ENCODE results near the gene TGFB2.
A peak's percentile ranks its signal among the peaks of the same experiment; 100 is the strongest.

Gene TGFB2

DNA sequence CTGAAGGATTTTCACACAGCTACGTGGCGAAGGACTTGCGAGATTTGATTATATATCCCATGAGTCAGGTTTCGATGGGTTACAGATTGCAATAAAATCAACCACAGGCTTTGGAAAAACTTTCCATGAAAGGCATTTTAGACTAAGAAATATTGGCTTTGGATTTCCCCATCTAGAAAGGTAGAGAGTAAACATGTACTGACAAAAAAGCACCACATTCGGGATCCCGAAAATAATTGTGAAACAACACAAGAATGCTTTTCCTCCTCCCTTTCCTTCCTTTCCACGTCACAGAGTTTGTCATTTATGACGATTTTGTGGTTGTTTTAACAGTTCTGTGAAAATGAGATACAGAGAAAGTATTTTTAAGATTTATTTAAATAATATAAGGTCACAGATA, 38.5 kb downstream of the TGFB2 start:
- Mint-ChIP-seq H3K9me3 (no peaks in the 10 kb centered on the region), H3K4me3 (no peak overlapping the region), H3K27me3 (peaks cover 10% of the 10 kb centered on the region), H3K4me1 (no peaks in the 10 kb centered on the region), H3K27ac (no peak overlapping the region), H3K36me3 (no peaks in the 10 kb centered on the region)
- no peak for ATAC-seq

DNA sequence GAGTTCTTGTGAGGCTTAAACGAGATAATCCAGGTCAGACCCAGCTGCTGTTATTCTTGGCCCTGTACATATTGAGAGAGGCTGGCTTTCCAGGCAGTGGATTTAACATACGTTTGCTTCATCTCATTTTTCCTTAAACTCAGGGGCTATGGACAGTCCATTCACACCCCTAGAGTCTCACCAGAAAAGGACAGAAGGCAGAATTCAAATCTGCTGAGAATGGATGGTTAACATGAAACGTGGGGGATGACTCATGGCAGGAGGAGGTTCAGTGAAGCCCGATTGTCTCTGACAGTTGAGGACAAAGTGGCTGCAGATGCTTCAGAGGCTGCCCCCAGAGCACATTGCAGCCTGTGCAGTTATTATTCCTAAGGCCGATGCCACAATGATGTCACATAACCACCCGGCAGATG, 39.5 kb downstream of the TGFB2 start:
- no peak for ATAC-seq
- Mint-ChIP-seq H3K9me3 (no peaks in the 10 kb centered on the region), H3K4me1 (no peaks in the 10 kb centered on the region), H3K27me3 (peaks cover 3% of the 10 kb centered on the region), H3K27ac (no peak overlapping the region), H3K4me3 (no peak overlapping the region), H3K36me3 (no peaks in the 10 kb centered on the region)

DNA sequence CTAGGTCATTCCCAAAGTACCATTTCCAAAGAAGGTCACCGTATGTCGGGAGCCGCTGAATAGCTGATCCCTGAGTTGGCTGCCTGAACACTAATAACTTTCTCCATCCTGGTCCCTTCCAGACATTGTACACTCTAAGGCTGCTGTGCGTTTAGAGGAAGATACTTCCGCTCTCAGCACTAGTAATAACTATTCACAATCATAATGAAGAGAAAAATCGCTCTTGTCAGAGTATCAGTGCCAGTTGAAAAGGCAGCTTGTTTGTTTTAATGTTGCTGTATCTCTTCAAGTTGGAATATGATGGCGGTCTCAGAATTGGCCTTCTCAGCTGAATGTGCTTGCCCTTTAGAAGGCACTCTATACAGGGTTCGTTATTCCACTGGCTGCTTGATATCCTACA, 43.5 kb downstream of the TGFB2 start:
- Mint-ChIP-seq H3K36me3 (no peaks in the 10 kb centered on the region), H3K27me3 (no peaks in the 10 kb centered on the region), H3K4me3 (no peak overlapping the region), H3K27ac (no peak overlapping the region), H3K4me1 (no peaks in the 10 kb centered on the region), H3K9me3 (no peaks in the 10 kb centered on the region)
- ATAC-seq, result no peak

DNA sequence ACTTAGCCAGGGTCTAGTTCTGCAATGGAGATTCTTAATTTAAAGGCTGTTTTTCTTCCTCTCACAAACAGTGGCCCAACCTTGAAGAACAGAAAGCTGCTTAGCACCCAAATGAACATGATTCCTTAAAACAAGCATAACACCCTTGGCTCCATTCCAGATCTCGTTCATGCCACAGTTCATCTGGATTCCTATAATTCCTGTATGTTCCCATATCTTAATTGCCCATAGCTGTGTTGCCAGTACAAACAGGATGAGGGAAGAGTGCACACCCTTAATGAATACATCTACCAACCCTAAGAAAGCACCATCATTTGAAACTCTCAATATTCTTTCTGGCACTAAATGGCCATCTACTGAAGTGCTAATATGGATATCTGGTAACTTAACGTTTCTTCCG, 45.5 kb downstream of the TGFB2 start:
- ATAC-seq, result no peak
- Mint-ChIP-seq H3K9me3 (no peaks in the 10 kb centered on the region), H3K4me1 (no peaks in the 10 kb centered on the region), H3K4me3 (no peak overlapping the region), H3K27ac (no peak overlapping the region), H3K27me3 (no peaks in the 10 kb centered on the region), H3K36me3 (no peaks in the 10 kb centered on the region)

DNA sequence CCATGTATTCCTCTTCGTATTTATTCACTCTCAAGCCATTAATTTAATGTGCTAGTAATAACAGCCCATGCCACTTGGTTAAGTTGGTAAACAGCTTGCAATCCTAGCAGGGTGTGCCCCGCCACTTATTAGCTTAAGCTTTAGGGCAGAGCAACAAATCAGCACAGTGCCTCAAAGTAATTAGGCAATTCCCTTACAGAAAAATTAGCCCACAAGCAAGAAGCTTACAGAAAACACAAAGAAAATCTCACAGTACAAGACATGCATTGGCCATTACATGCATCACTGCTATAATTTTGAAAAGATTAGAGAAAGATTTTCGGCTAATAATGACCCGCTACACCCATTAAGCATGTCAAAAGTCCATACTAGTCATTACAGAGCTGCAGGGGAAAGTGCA, 47.6 kb downstream of the TGFB2 start:
- Mint-ChIP-seq H3K36me3 (no peaks in the 10 kb centered on the region), H3K4me1 (no peaks in the 10 kb centered on the region), H3K27ac (no peak overlapping the region), H3K9me3 (no peaks in the 10 kb centered on the region), H3K27me3 (no peaks in the 10 kb centered on the region), H3K4me3 (no peak overlapping the region)
- no peak for ATAC-seq

DNA sequence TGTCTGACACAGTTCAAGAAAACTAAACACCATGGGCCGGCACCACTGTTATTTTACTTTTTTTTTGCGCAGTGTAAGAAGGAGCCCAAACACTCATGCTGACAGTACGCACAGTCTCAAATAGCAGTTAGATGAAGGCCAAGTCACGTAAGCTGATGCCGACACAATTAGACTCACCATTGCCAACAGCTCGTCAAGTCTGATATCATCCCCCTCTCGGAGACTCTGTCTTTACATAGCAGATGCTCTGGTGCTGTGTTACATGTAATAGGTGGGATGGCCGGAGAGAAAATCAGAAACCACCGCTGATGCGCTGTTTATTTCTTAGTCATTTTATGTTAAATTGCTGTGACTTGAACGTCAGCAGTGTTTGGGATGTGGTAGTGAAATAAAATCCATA, 49.3 kb downstream of the TGFB2 start:
- Mint-ChIP-seq H3K36me3 (no peaks in the 10 kb centered on the region), H3K9me3 (no peaks in the 10 kb centered on the region), H3K4me3 (no peak overlapping the region), H3K27me3 (no peaks in the 10 kb centered on the region), H3K27ac (no peak overlapping the region), H3K4me1 (no peaks in the 10 kb centered on the region)
- ATAC-seq, result no peak

DNA sequence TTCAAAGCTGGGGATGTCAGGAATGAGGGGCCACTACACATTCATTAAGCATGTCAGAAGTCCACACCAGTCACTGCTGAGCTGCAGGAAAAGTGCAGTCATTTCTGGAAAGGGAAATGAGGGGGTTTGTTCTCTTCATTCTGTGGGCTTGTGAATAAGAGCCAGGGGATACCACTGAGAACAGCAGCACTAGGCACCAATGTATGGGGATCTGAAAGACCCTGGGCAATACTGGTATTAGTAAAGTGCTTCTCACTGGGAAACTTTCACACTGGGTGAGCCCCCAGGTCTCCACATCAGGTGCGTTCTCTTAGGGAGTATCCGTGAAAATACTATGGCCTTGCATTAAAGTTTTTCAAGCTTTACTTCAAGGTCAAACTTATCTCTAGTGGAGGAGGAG, 49.9 kb downstream of the TGFB2 start:
- no peak overlapping the region for H3K27ac Mint-ChIP-seq
- H3K9me3 Mint-ChIP-seq, result no peaks in the 10 kb centered on the region
- H3K4me1 Mint-ChIP-seq, result no peaks in the 10 kb centered on the region
- no peaks in the 10 kb centered on the region for H3K27me3 Mint-ChIP-seq
- ATAC-seq, result peak; percentile 56
- H3K4me3 Mint-ChIP-seq, result no peak overlapping the region
- H3K36me3 Mint-ChIP-seq, result no peaks in the 10 kb centered on the region

DNA sequence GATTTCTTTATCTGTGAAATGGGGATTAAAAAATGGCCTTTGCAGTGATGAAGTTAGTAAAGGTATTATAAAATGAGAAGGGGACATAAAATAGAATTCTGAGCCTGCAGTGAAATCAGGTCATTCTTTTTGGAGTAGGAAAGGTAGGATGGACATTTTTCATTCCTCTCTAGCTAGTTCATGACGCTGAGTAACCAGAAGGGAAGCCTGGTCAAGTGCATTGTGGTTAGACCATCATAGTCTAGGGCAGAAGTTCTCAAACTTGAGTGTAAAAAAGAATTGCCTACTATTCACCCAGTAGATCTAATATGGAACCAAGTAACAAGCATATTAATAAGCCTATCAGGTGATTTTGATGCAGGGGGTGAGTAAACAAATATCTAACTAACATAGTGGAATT, 50.8 kb downstream of the TGFB2 start:
- no peaks in the 10 kb centered on the region for H3K9me3 Mint-ChIP-seq
- H3K27me3 Mint-ChIP-seq, result no peaks in the 10 kb centered on the region
- ATAC-seq, result no peak

DNA sequence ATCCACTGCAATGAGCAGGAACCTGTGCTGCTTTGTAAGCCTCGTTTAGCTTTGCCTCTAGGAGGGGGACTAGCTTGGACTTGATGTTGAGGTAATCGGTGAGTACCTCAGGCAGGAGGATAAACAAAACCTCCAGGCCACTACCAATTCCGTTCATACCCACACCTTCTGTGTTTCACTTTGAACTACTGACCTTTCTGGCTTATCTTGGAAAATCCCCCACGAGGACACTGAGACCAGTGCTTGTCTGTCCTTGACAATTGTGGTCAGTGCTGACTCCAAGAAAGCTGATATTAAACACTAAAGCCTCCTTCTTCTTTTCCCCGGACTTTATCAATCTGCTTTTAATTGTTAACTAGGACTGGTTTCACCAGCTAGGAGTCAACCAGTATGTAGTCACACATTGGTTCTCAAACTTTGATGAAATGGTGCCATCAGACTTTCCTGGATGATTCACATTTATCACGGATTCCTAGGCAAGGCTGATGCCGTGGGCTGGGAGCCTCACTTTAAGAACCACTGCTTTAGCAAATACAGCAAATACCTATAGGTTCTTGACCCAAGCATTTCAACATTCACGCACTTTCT, 52.7 kb downstream of the TGFB2 start:
- ATAC-seq, result no peak
- H3K36me3 Mint-ChIP-seq, result no peaks in the 10 kb centered on the region
- no peaks in the 10 kb centered on the region for H3K27me3 Mint-ChIP-seq
- H3K4me3 Mint-ChIP-seq, result no peak overlapping the region
- no peaks in the 10 kb centered on the region for H3K9me3 Mint-ChIP-seq
- H3K27ac Mint-ChIP-seq, result no peak overlapping the region
- no peaks in the 10 kb centered on the region for H3K4me1 Mint-ChIP-seq

More for the DNA sequence above, 50.8 kb downstream of the TGFB2 start:
- Mint-ChIP-seq H3K4me3 (no peak overlapping the region), H3K27ac (no peak overlapping the region), H3K4me1 (no peaks in the 10 kb centered on the region), H3K36me3 (no peaks in the 10 kb centered on the region)

DNA sequence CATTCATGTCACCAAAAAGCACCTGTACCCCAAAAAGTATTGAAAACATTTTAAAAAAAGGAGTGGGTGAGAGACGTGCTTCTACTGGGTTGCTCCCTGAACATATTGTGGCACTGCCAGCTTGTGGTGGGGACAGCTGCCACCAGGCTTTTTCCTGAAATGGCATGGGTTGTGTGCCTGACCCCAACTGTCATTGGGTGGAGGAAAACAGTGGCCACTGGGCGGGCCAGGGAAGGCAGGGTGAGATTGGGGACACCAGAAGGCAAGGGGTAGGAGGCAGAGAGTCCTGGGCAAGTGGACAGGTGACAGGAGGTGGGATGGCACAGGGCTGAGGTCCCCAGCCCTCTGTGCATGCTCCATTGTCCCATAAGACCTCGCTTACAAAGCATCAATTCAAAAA, 55.5 kb downstream of the TGFB2 start:
- Mint-ChIP-seq H3K9me3 (no peaks in the 10 kb centered on the region), H3K27ac (no peak overlapping the region), H3K36me3 (no peaks in the 10 kb centered on the region), H3K4me1 (no peaks in the 10 kb centered on the region), H3K27me3 (no peaks in the 10 kb centered on the region), H3K4me3 (no peak overlapping the region)
- ATAC-seq, result no peak

DNA sequence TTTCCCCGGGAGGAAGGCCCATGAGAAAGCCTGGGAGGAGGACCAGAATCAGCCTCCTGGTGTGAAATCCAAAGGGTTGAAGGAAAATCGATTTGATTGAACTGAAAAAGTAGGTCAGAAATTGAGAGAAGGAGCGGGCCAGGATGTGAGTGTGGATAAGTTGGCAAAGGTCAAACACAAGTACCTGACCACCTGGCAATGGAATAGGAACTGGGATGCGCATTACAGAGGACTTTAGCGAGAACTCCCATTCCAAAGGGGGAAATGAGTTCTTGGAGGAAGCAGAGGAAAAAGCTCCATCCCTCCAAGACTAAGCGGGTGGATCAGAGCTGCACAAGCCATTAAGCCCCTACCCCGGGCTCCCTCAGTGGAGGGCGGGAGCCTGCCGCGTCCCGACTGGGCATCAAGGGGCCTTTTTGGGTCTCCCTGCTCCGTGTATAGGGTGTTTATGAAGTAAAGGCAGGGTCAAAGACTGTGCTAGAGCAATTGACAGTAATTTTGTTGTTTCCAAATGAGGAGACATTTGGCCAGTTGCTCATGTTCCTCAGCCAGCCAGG, 56.4 kb downstream of the TGFB2 start:
- H3K4me1 Mint-ChIP-seq, result no peaks in the 10 kb centered on the region
- H3K9me3 Mint-ChIP-seq, result no peaks in the 10 kb centered on the region
- no peaks in the 10 kb centered on the region for H3K27me3 Mint-ChIP-seq
- ATAC-seq, result no peak
- no peak overlapping the region for H3K4me3 Mint-ChIP-seq
- no peak overlapping the region for H3K27ac Mint-ChIP-seq
- peaks cover 6% of the 10 kb centered on the region for H3K36me3 Mint-ChIP-seq

DNA sequence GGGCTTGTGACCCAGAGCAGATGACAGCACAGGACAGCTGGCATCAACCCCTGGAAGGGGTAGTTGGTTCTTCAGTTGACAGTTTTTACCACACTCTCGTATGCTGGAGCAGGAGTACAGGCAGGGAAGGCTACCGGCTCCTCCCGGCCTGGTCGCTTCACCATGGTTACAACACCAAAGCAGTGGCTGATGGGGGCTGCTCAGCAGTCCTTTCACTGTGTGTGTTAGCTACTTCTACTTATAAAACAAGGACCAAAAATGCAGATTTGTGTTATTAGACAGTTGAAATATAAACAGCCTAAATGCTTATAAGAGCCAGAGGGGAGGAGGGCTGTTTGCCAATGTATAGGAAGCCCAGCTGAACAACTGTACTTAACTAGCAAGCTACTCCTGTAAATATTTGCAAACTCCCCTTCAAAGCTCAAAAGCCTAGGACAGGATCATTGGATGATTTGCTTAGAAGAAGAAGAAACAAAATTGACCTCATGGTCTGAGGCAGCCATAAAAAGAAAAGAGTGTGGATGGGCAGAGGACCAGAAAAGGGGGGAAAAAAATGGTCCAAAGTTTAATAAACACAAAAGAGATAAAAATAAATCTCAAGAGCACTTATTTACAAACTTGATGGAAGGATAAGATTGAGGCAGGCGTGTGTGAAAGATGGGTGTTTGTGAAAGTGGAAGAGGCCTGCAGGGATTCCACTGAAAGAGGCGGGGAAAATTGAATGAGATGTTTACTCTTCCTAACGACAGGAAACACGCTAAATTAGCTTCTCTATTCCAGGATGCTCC, 57.1 kb downstream of the TGFB2 start:
- no peak overlapping the region for H3K27ac Mint-ChIP-seq
- H3K4me1 Mint-ChIP-seq, result no peaks in the 10 kb centered on the region
- H3K9me3 Mint-ChIP-seq, result no peaks in the 10 kb centered on the region
- no peak for ATAC-seq
- H3K4me3 Mint-ChIP-seq, result no peak overlapping the region
- no peaks in the 10 kb centered on the region for H3K27me3 Mint-ChIP-seq
- H3K36me3 Mint-ChIP-seq, result peaks cover 6% of the 10 kb centered on the region

DNA sequence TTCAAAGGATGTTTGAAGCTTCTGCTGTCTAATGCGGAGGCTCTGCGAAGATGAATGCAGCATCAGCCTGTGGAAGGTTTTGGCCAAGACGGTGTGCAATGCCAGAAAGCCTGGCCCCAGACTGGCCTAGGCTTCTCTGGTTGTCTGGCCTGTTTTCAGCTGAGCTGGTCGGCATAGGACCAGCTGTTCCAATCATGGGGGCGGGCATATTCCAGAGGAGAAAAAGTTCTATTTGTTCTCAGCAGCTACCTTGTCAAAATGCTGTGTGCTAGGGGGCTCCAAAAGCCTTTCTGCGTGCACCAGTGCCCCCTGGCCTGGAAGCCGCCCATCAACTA, 57.6 kb downstream of the TGFB2 start:
- H3K4me3 Mint-ChIP-seq, result no peak overlapping the region

DNA sequence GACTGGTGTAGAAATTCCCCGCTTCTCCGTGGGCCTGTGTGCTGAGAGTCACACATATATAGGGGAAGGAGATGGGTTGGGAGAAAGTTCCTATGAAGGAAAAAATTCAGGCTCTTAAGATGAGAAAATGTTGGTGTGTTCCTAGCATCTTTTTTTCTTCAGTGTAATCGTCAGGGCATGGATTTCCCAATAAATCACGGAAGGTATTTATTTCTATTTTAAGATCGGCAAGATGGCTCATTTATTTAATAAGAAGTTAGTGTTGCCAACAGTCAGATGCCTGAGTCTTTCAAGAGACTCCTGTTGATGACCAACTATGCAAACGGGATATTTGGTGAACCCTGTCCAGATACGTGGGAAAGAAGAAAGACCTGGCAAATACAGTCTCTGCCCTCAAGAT, 58.2 kb downstream of the TGFB2 start:
- H3K27ac Mint-ChIP-seq, result no peak overlapping the region
- no peak for ATAC-seq
- no peaks in the 10 kb centered on the region for H3K27me3 Mint-ChIP-seq
- H3K4me1 Mint-ChIP-seq, result no peaks in the 10 kb centered on the region
- H3K4me3 Mint-ChIP-seq, result no peak overlapping the region
- no peaks in the 10 kb centered on the region for H3K9me3 Mint-ChIP-seq
- peaks cover 6% of the 10 kb centered on the region for H3K36me3 Mint-ChIP-seq

More for the DNA sequence above, 57.6 kb downstream of the TGFB2 start:
- no peak for ATAC-seq
- no peaks in the 10 kb centered on the region for H3K27me3 Mint-ChIP-seq
- H3K36me3 Mint-ChIP-seq, result peaks cover 6% of the 10 kb centered on the region
- H3K27ac Mint-ChIP-seq, result no peak overlapping the region
- H3K4me1 Mint-ChIP-seq, result no peaks in the 10 kb centered on the region
- no peaks in the 10 kb centered on the region for H3K9me3 Mint-ChIP-seq

DNA sequence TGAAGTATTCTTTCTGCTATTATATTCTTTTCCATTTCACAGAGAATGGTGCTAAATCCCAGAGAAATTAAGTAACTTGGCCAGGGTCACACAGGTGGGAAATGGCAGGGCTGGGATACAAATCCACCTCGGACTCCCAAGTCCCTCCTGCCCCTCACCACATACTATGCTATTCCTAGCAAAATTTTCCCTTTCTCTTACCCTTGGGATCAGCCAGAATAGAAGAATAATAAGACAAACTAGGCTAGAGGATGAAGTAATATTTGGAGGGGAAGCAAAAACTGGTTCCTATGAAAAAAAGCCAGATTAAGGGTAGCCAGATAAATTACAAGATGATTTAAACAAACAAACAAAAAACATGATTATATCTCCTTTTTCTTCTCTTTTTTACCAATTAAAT, 62.5 kb downstream of the TGFB2 start:
- no peak overlapping the region for H3K27ac Mint-ChIP-seq
- H3K4me3 Mint-ChIP-seq, result no peak overlapping the region
- H3K4me1 Mint-ChIP-seq, result no peaks in the 10 kb centered on the region
- ATAC-seq, result no peak
- H3K36me3 Mint-ChIP-seq, result peaks cover 6% of the 10 kb centered on the region
- H3K9me3 Mint-ChIP-seq, result no peaks in the 10 kb centered on the region
- no peaks in the 10 kb centered on the region for H3K27me3 Mint-ChIP-seq

DNA sequence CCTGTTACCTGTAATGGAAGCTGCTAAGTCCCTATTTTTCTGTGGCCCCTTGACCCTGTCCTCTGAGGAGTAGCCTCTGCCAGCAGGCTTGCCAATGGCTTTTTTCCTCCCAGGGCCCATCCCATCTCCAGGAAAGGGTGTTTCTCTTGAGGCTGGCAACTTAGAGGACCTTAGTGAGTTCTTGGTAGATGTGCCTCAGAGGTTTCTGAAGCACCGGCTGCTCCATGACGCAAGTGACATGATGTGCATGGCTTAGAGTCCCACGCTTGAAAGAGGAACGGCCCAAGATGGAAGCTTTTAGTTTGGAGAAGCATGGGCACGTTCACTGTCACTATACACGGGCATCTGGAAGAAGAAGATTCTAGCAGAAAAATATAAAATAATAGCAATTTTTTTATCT, 63.0 kb downstream of the TGFB2 start:
- no peaks in the 10 kb centered on the region for H3K27me3 Mint-ChIP-seq
- H3K9me3 Mint-ChIP-seq, result no peaks in the 10 kb centered on the region
- no peaks in the 10 kb centered on the region for H3K4me1 Mint-ChIP-seq
- H3K27ac Mint-ChIP-seq, result no peak overlapping the region
- no peak overlapping the region for H3K4me3 Mint-ChIP-seq
- H3K36me3 Mint-ChIP-seq, result peaks cover 6% of the 10 kb centered on the region
- ATAC-seq, result no peak

Measured in stimulated activated memory B cell treated with anti-CD40 and anti-IgM and Interleukin-4, amounts not matched to agents 10 μg/mL and 1 μg/mL and 100 μg/mL, for 72 hours (primary cell).